HepG2 (cell line): Measurements from ENCODE around the gene OSGEPL1. TPM values are rescaled to one million over a fixed set of nuclear protein-coding genes. Genes with fewer than 3 reads are reported as not detected.

Experiments
- ADNP ChIP-seq: sonication (generic); formaldehyde crosslinking; IDR thresholded peaks from 2 replicates; pipeline ENCODE4 v1.4.0; 2020; ENCODE audit warnings: missing genetic modification reagents
- CC2D1A ChIP-seq: sonication (generic); formaldehyde crosslinking; IDR thresholded peaks from 2 replicates; pipeline ENCODE4 v1.8.1; 2023; ENCODE audit warnings: mild to moderate bottlenecking, missing genetic modification reagents
- CHD2 ChIP-seq: IDR thresholded peaks from 2 replicates; pipeline ENCODE4 v1.6.1; 2011; ENCODE audit warnings: low read depth, low read length, improper control_type of control experiment
- EEA1 ChIP-seq: sonication (generic); formaldehyde crosslinking; IDR thresholded peaks from 2 replicates; pipeline ENCODE4 v1.5.1; 2020; ENCODE audit warnings: mild to moderate bottlenecking, missing genetic modification reagents, borderline replicate concordance
- ERF ChIP-seq: IDR thresholded peaks from 2 replicates; pipeline ENCODE4 v1.6.1; 2018; ENCODE audit warnings: missing biosample characterization, missing genetic modification reagents
- HNF1A ChIP-seq, 2 experiments: sonication (generic) in 1 of 2; formaldehyde crosslinking in 1 of 2; IDR thresholded peaks; 2 replicates each; pipeline versions ENCODE4 v1.4.0 to v1.6.1; 2016 to 2020; ENCODE audit warnings: borderline replicate concordance in 1 of 2, low read depth in 1 of 2, mild to moderate bottlenecking in 1 of 2, missing genetic modification reagents in 1 of 2
- ISL2 ChIP-seq: sonication (generic); formaldehyde crosslinking; IDR thresholded peaks from 2 replicates; pipeline ENCODE4 v1.5.0; 2020; ENCODE audit warnings: missing genetic modification reagents
- KAT2B ChIP-seq: fragments of 150-350 bp; IDR thresholded peaks from 2 replicates; pipeline ENCODE4 v1.6.1; 2014; ENCODE audit warnings: low read depth, low read length, borderline replicate concordance
- KLF6 ChIP-seq: IDR thresholded peaks from 2 replicates; pipeline ENCODE4 v1.8.0; 2016; ENCODE audit warnings: missing biosample characterization, missing genetic modification reagents
- KLF9 ChIP-seq: IDR thresholded peaks from 2 replicates; pipeline ENCODE4 v1.6.1; 2016; ENCODE audit warnings: low read depth
- NFRKB ChIP-seq: fragments of 450-650 bp; IDR thresholded peaks from 2 replicates; pipeline ENCODE4 v1.6.1; 2017
- RNF2 ChIP-seq: fragments of 450-650 bp; conservative IDR thresholded peaks from 2 replicates; pipeline ENCODE4 v1.6.1; 2016; ENCODE audit warnings: low read depth
- SMYD3 ChIP-seq: sonication (generic); formaldehyde crosslinking; IDR thresholded peaks from 2 replicates; pipeline ENCODE4 v1.8.1; 2023; ENCODE audit warnings: mild to moderate bottlenecking, missing genetic modification reagents
- SPEN ChIP-seq: sonication (generic); formaldehyde crosslinking; IDR thresholded peaks from 2 replicates; pipeline ENCODE4 v1.5.1; 2020; ENCODE audit warnings: low read depth, mild to moderate bottlenecking, missing genetic modification reagents
- SRSF4 ChIP-seq: fragments of 200-400 bp; formaldehyde crosslinking; IDR thresholded peaks from one replicate; pipeline ENCODE4 v1.6.1; 2018; ENCODE audit warnings: mild to moderate bottlenecking, low read depth, low read length, moderate library complexity; ENCODE audit not compliant: poor library complexity, severe bottlenecking
- SRSF9 ChIP-seq: fragments of 200-400 bp; formaldehyde crosslinking; IDR thresholded peaks from 2 replicates; pipeline ENCODE4 v1.6.1; 2018; ENCODE audit warnings: borderline replicate concordance, mild to moderate bottlenecking, low read depth, low read length; ENCODE audit not compliant: insufficient read depth, poor library complexity, severe bottlenecking
- TBL1XR1 ChIP-seq: fragments of 150-350 bp; IDR thresholded peaks from 2 replicates; pipeline ENCODE4 v1.6.1; 2014; ENCODE audit warnings: borderline replicate concordance, low read length; ENCODE audit not compliant: partially characterized antibody
- TRIM24 ChIP-seq: sonication (generic); formaldehyde crosslinking; IDR thresholded peaks from 2 replicates; pipeline ENCODE4 v1.8.0; 2022; ENCODE audit warnings: mild to moderate bottlenecking, missing genetic modification reagents
- ZFX ChIP-seq: sonication (generic); formaldehyde crosslinking; IDR thresholded peaks from 2 replicates; pipeline ENCODE4 v1.4.0; 2020; ENCODE audit warnings: mild to moderate bottlenecking, low read depth, missing genetic modification reagents, moderate library complexity
- ZKSCAN5 ChIP-seq: sonication (generic); formaldehyde crosslinking; IDR thresholded peaks from 2 replicates; pipeline ENCODE4 v1.5.1; 2020; ENCODE audit warnings: mild to moderate bottlenecking, missing genetic modification reagents
- ZMYM4 ChIP-seq: sonication (generic); formaldehyde crosslinking; IDR thresholded peaks from 2 replicates; pipeline ENCODE4 v1.8.1; 2023; ENCODE audit warnings: mild to moderate bottlenecking, missing genetic modification reagents
- ZNF101 ChIP-seq: sonication (generic); formaldehyde crosslinking; IDR thresholded peaks from 2 replicates; pipeline ENCODE4 v1.4.0; 2020; ENCODE audit warnings: mild to moderate bottlenecking, low read depth, missing genetic modification reagents, borderline replicate concordance
- ZNF274 ChIP-seq: sonication (generic); formaldehyde crosslinking; IDR thresholded peaks from 2 replicates; pipeline ENCODE4 v1.5.1; 2020; ENCODE audit warnings: mild to moderate bottlenecking, missing genetic modification reagents
- ZNF292 ChIP-seq: sonication (generic); formaldehyde crosslinking; IDR thresholded peaks from 2 replicates; pipeline ENCODE4 v1.8.1; 2022; ENCODE audit warnings: mild to moderate bottlenecking, low read depth, missing genetic modification reagents, borderline replicate concordance
- ZNF30 ChIP-seq: sonication (generic); formaldehyde crosslinking; IDR thresholded peaks from 2 replicates; pipeline ENCODE4 v1.5.0; 2020; ENCODE audit warnings: mild to moderate bottlenecking, missing genetic modification reagents
- ZNF329 ChIP-seq: sonication (generic); formaldehyde crosslinking; IDR thresholded peaks from 2 replicates; pipeline ENCODE4 v1.9.0; 2021; ENCODE audit warnings: low read depth, mild to moderate bottlenecking, missing genetic modification reagents
- ZNF383 ChIP-seq: sonication (generic); formaldehyde crosslinking; IDR thresholded peaks from 2 replicates; pipeline ENCODE4 v1.4.0; 2020; ENCODE audit warnings: missing genetic modification reagents, mild to moderate bottlenecking, borderline replicate concordance
- ZSCAN25 ChIP-seq: sonication (generic); formaldehyde crosslinking; IDR thresholded peaks from 2 replicates; pipeline ENCODE4 v1.8.0; 2022; ENCODE audit warnings: mild to moderate bottlenecking, missing genetic modification reagents
- polyA plus RNA-seq, 8 experiments: library from polyadenylated mRNA; depleted of rRNA in 3 of 8; stranded (reverse) in 7 of 8; unstranded in 1 of 8; fragments of >200 nt; fragmentation: Illumina TruSeq in 4 of 8; extraction: Trizol in 4 of 8; gene quantifications; 2 replicates each; pipeline versions ENCODE4 v1.2.1 to v1.2.3, GENCODE V29; 2011 to 2016; ENCODE audit warnings: low read depth in 4 of 8, missing spikeins in 1 of 8, mixed read lengths in 1 of 8; ENCODE audit not compliant: insufficient read depth in 1 of 8
- total RNA-seq, 5 experiments: library from RNA; depleted of rRNA; stranded (reverse); fragments of >200 nt; fragmentation: Illumina TruSeq; extraction: Trizol; gene quantifications; 2 replicates each; pipeline ENCODE4 v1.2.3, GENCODE V29; 2016; ENCODE audit warnings: low read depth in 1 of 5

The OSGEPL1 gene
- total and polyA plus RNA-seq, 2 of the 13 experiments (the other 11 are each of a cell fraction or from before 2014, with no cell fraction given): 10.2 to 10.8 TPM

GRCh38 chr2:189762551-189763298 lies at the start of gene OSGEPL1 (continued):
- TF ChIP-seq RNF2 (peak; percentile 91; the same call in 1 of the 2 replicates), TRIM24 (CRISPR knock-in tag) (no peak), ZMYM4 (peak; percentile 99), SPEN (CRISPR knock-in tag) (peak; percentile 83), SMYD3 (CRISPR knock-in tag) (peak; percentile 93), EEA1 (CRISPR knock-in tag) (peak; percentile 54; the same call in 1 of the 2 replicates), ZNF30 (CRISPR knock-in tag) (no peak), ZKSCAN5 (CRISPR knock-in tag) (no peak), ZNF383 (CRISPR knock-in tag) (no peak), TBL1XR1 (no peak), KAT2B (no peak), SRSF4 (no peak), ZSCAN25 (CRISPR knock-in tag) (peak; percentile 94), CHD2 (no peak), ADNP (CRISPR knock-in tag) (peak; percentile 70; the same call in 1 of the 2 replicates), NFRKB (no peak), HNF1A (IDR thresholded peaks at IDR 0.05; ENCODE audit: low read depth) (no peak), HNF1A (CRISPR knock-in tag; IDR thresholded peaks at IDR 0.05; ENCODE audit: borderline replicate concordance) (peak; percentile 37; the same call in 1 of the 2 replicates), CC2D1A (CRISPR knock-in tag) (no peak), KLF9 (peak; percentile 35; the same call in 1 of the 2 replicates), ZNF329 (no peak), KLF6 (peak; percentile 84), ZFX (peak; percentile 92), SRSF9 (no peak), ZNF101 (CRISPR knock-in tag) (no peak), ISL2 (peak; percentile 22; the same call in 1 of the 2 replicates), ZNF274 (CRISPR knock-in tag) (no peak), ERF (peak; percentile 85), ZNF292 (CRISPR knock-in tag) (peak; percentile 89; the same call in 1 of the 2 replicates)
